ENCODE measurements around the gene EXD1. TPM values are rescaled to one million over a fixed set of nuclear protein-coding genes. Genes with fewer than 3 reads are reported as not detected.
A peak's percentile ranks its signal among the peaks of the same experiment; 100 is the strongest.

EXD1 gene
- total RNA-seq, 1 donor from 2014 or later: 0.41 TPM

GRCh38 chr15:41230345-41230649 lies 260 bp downstream of the EXD1 start:
- Histone ChIP-seq H3K9ac (no peak overlapping the region), H3K79me2 (ENCODE audit: low read depth) (peaks cover 37% of the 10 kb centered on the region), H3K4me2 (no peak overlapping the region), H4K20me1 (ENCODE audit: low read depth) (no peaks in the 10 kb centered on the region), H3K36me3 (no peaks in the 10 kb centered on the region), H2AFZ (replicated peaks) (peak overlapping the region; percentile 35), H3K9me3 (ENCODE audit: low read depth) (no peaks in the 10 kb centered on the region), H3K27ac (no peak overlapping the region), H3K27me3 (no peaks in the 10 kb centered on the region), H3F3A (ENCODE audit: low read depth) (peaks cover 5% of the 10 kb centered on the region), H3K4me1 (no peaks in the 10 kb centered on the region), H3K4me3 (no peak overlapping the region)
- Mint-ChIP-seq H3K9me3 (no peaks in the 10 kb centered on the region), H3K27ac (no peak overlapping the region), H3K36me3 (no peaks in the 10 kb centered on the region), H3K4me1 (peaks cover 11% of the 10 kb centered on the region), H3K4me3 (peak overlapping the region; percentile 94), H3K27me3 (ENCODE audit: insufficient read depth, low read depth) (no peaks in the 10 kb centered on the region)
- TF ChIP-seq EZH2phosphoT487 (IDR thresholded peaks at IDR 0.05): no peak
- TF ChIP-seq CTCF (IDR thresholded peaks at IDR 0.05): no peak
- TF ChIP-seq EZH2 (IDR thresholded peaks at IDR 0.05): no peak
- no peak for DNase-seq (ENCODE audit: low spot score)

- H3K9me3 Mint-ChIP-seq: no peaks in the 10 kb centered on the region
- no peaks in the 10 kb centered on the region for H3K27me3 Mint-ChIP-seq (ENCODE audit: insufficient read depth, low read depth)
- no peak overlapping the region for H3K27ac ChIP-seq
- peak overlapping the region; percentile 46 for H2AFZ ChIP-seq (replicated peaks)
- no peaks in the 10 kb centered on the region for H3K4me1 Mint-ChIP-seq
- H3K36me3 Mint-ChIP-seq: no peaks in the 10 kb centered on the region
- no peaks in the 10 kb centered on the region for H3K36me3 ChIP-seq
- no peak overlapping the region for H3K4me3 Mint-ChIP-seq
- DNase-seq (ENCODE audit: low spot score): no peak
- no peak overlapping the region for H3K4me3 ChIP-seq
- no peaks in the 10 kb centered on the region for H3K4me1 ChIP-seq
- H3K27ac Mint-ChIP-seq: no peak overlapping the region
- H3K4me2 ChIP-seq: no peak overlapping the region
- H3K9me3 ChIP-seq (ENCODE audit: low read depth): no peaks in the 10 kb centered on the region
- peaks cover 5% of the 10 kb centered on the region for H3F3A ChIP-seq (ENCODE audit: low read depth)
- H3K9ac ChIP-seq: no peak overlapping the region
- TF ChIP-seq EZH2 (IDR thresholded peaks at IDR 0.05) (no peak), CTCF (IDR thresholded peaks at IDR 0.05) (no peak), EZH2phosphoT487 (IDR thresholded peaks at IDR 0.05) (no peak)
- no peaks in the 10 kb centered on the region for H3K79me2 ChIP-seq (ENCODE audit: low read depth)
- no peaks in the 10 kb centered on the region for H3K27me3 ChIP-seq
- H4K20me1 ChIP-seq (ENCODE audit: low read depth): no peaks in the 10 kb centered on the region
These were observed 11.2 kb downstream of the EXD1 start for GRCh38 chr15:41219381-41219780.

- H3K4me3 ChIP-seq: no peak overlapping the region
- H3K27ac Mint-ChIP-seq: no peak overlapping the region
These were observed 11.7 kb downstream of the EXD1 start for GRCh38 chr15:41218851-41219250.

More at GRCh38 chr15:41218851-41219250, 11.7 kb downstream of the EXD1 start:
- no peaks in the 10 kb centered on the region for H3K4me1 ChIP-seq
- H2AFZ ChIP-seq (replicated peaks): peak overlapping the region; percentile 46
- peaks cover 5% of the 10 kb centered on the region for H3F3A ChIP-seq (ENCODE audit: low read depth)
- H3K27me3 ChIP-seq: no peaks in the 10 kb centered on the region
- no peak overlapping the region for H3K9ac ChIP-seq
- H3K4me3 Mint-ChIP-seq: no peak overlapping the region
- no peaks in the 10 kb centered on the region for H4K20me1 ChIP-seq (ENCODE audit: low read depth)
- H3K27me3 Mint-ChIP-seq (ENCODE audit: insufficient read depth, low read depth): no peaks in the 10 kb centered on the region
- H3K36me3 Mint-ChIP-seq: no peaks in the 10 kb centered on the region
- no peaks in the 10 kb centered on the region for H3K9me3 ChIP-seq (ENCODE audit: low read depth)
- no peaks in the 10 kb centered on the region for H3K79me2 ChIP-seq (ENCODE audit: low read depth)
- no peak overlapping the region for H3K4me2 ChIP-seq
- DNase-seq (ENCODE audit: low spot score): no peak
- no peaks in the 10 kb centered on the region for H3K9me3 Mint-ChIP-seq
- H3K27ac ChIP-seq: no peak overlapping the region
- H3K36me3 ChIP-seq: no peaks in the 10 kb centered on the region
- H3K4me1 Mint-ChIP-seq: no peaks in the 10 kb centered on the region
- TF ChIP-seq EZH2phosphoT487 (IDR thresholded peaks at IDR 0.05) (no peak), CTCF (IDR thresholded peaks at IDR 0.05) (no peak), EZH2 (IDR thresholded peaks at IDR 0.05) (no peak)
